Smooth muscle cell of the coronary artery (primary cell): ENCODE data around the gene BCL2L15. TPM values are rescaled to one million over a fixed set of nuclear protein-coding genes. Genes with fewer than 3 reads are reported as not detected.

Experiments
- total RNA-seq: library from RNA; depleted of rRNA; stranded (reverse); fragments of >200 nt; gene quantifications from 2 replicates; pipeline ENCODE4 v1.2.3, GENCODE V29; 2014; ENCODE audit warnings: low replicate concordance

The BCL2L15 gene
- 0.08 TPM in 1 of 2 replicates, not detected in the other for total RNA-seq

GRCh38 chr1:113887402-113888175, at the start of gene BCL2L15:
TSS of gene BCL2L15 (minus strand) at chr1:113887581. CDS start at chr1:113887375, 206 bp downstream.

GRCh38 chr1:113928941-113929749, 41.8 kb upstream of the BCL2L15 start, which contains the start of gene HIPK1:
TSS of gene HIPK1 (plus strand) at chr1:113929324.

GRCh38 chr1:113904674-113905434, 17.5 kb upstream of the BCL2L15 start, which contains the start of the genes AP4B1 and DCLRE1B:
TSS of gene AP4B1 (minus strand) at chr1:113904799. CDS start at chr1:113904717, 82 bp downstream.
TSS of gene DCLRE1B (plus strand) at chr1:113905326. CDS start at chr1:113905587, 261 bp downstream.

GRCh38 chr1:113871597-113872113, 15.7 kb downstream of the BCL2L15 start, which contains the start of gene PTPN22:
TSS of gene PTPN22 (minus strand) at chr1:113871712.

Other genes starting within 250 kb of the BCL2L15 start
- 16.4 and 26.1 TPM in 2 replicates for gene PHTF1, start 128.1 kb downstream of the BCL2L15 start, total RNA-seq
- 6.0 and 23.6 TPM in 2 replicates for gene RSBN1, start 75.1 kb downstream of the BCL2L15 start, total RNA-seq
- gene PTPN22, start 15.9 kb downstream of the BCL2L15 start, total RNA-seq: 0.08 and 1.9 TPM in 2 replicates
- 12.9 and 22.3 TPM in 2 replicates for gene AP4B1, start 17.2 kb upstream of the BCL2L15 start, total RNA-seq
- gene DCLRE1B, start 17.7 kb upstream of the BCL2L15 start, total RNA-seq: 0.82 and 1.4 TPM in 2 replicates
- gene HIPK1, start 41.7 kb upstream of the BCL2L15 start, total RNA-seq: 17.4 and 17.7 TPM in 2 replicates
- 22.5 and 80.3 TPM in 2 replicates for gene OLFML3, start 91.9 kb upstream of the BCL2L15 start, total RNA-seq